GM13977 (cell line): Measurements from ENCODE around the gene CRYBG3.

ENCODE experiments used
- DNase-seq: peaks from one replicate; pipeline ENCODE4 v3.0.0; 2012; ENCODE audit warnings: low spot score
- in situ Hi-C: fragments of 300-500 bp; cut with MboI; formaldehyde crosslinking; loops from one replicate; pipeline ENCODE4 v1.12.0; 2022; ENCODE audit warnings: low sequenced_read_pairs, low pct_unique_long_range_greater_than_20kb, mixed read lengths, inconsistent platforms; ENCODE audit not compliant: unreplicated experiment
- TF ChIP-seq, protein P1 (sequence below): IDR thresholded peaks from 2 replicates; pipeline ENCODE4 v1.5.1; 2012; ENCODE audit warnings: mild to moderate bottlenecking, control low read depth; ENCODE audit not compliant: insufficient read depth; ENCODE audit errors: extremely low read depth, missing control alignments

Gene CRYBG3

GRCh38 chr3:97970156-97970555, 148.3 kb downstream of the CRYBG3 start:
- no peak for DNase-seq
- in situ Hi-C loops = no loop called here
- TF ChIP-seq, protein P1, sequence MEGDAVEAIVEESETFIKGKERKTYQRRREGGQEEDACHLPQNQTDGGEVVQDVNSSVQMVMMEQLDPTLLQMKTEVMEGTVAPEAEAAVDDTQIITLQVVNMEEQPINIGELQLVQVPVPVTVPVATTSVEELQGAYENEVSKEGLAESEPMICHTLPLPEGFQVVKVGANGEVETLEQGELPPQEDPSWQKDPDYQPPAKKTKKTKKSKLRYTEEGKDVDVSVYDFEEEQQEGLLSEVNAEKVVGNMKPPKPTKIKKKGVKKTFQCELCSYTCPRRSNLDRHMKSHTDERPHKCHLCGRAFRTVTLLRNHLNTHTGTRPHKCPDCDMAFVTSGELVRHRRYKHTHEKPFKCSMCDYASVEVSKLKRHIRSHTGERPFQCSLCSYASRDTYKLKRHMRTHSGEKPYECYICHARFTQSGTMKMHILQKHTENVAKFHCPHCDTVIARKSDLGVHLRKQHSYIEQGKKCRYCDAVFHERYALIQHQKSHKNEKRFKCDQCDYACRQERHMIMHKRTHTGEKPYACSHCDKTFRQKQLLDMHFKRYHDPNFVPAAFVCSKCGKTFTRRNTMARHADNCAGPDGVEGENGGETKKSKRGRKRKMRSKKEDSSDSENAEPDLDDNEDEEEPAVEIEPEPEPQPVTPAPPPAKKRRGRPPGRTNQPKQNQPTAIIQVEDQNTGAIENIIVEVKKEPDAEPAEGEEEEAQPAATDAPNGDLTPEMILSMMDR = no peak

- TF ChIP-seq, protein P1 = no peak
- in situ Hi-C loops = no loop called here
- DNase-seq = no peak
Measured at GRCh38 chr3:97970956-97971620, 149.3 kb downstream of the CRYBG3 start.

- peak; percentile 86 for DNase-seq
- in situ Hi-C loops = no loop called here
- TF ChIP-seq, protein P1 = no peak
Measured at GRCh38 chr3:97971679-97972567, 150.1 kb downstream of the CRYBG3 start, which contains the start of gene RIOX2. Gene RIOX2 (minus strand): TSS chr3:97972431. CDS start chr3:97967593, 4,838 bp downstream.

- no peak for DNase-seq
- in situ Hi-C loops = no loop called here
- TF ChIP-seq, protein P1 = no peak
Measured at GRCh38 chr3:97972976-97973375, 151.2 kb downstream of the CRYBG3 start.

DNA sequence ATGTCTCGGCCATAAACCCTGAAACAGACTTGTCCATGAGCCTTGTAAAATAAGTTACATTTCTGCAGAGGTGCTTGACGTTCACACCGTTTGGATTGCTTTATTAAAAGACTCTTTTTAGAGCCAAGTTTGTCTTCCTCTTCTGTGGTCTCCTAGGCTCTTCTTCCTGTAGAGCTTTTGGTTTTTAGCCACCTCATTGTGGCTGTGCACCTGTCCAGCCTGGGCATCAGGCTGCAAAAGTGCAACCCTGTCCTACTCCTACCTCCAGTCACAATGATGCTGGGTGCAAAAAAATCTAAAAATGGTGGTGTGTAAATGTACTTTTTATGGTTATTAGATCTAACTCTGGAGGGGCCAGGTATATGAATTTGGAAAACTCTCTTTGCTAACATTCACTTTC, 153.2 kb downstream of the CRYBG3 start:
- TF ChIP-seq, protein P1 = no peak
- in situ Hi-C loops = no loop called here
- DNase-seq = no peak

GRCh38 chr3:97975466-97975865, 153.7 kb downstream of the CRYBG3 start:
- in situ Hi-C loops = no loop called here
- TF ChIP-seq, protein P1 = no peak
- DNase-seq = no peak
